Measurements from ENCODE around the gene CKS1B.

GRCh38 chr1:155007251-155007828, 32.9 kb downstream of the CKS1B start:
- TF ChIP-seq CTCF (IDR thresholded peaks at IDR 0.05): no peak
- TF ChIP-seq POLR2AphosphoS5 (IDR thresholded peaks at IDR 0.05): no peak
- TF ChIP-seq POLR2A (IDR thresholded peaks at IDR 0.05): no peak
